Naive thymus-derived CD8-positive, alpha-beta T cell (primary cell): Measurements from ENCODE around the gene PABPN1. TPM values are rescaled to one million over a fixed set of nuclear protein-coding genes. Genes with fewer than 3 reads are reported as not detected.
A peak's percentile ranks its signal among the peaks of the same experiment; 100 is the strongest.

ENCODE experiments used
- ATAC-seq, 2 donors: fragments of 150-1000 bp; cut with Tn5 transposase in 1 of 2; sonication (Bioruptor Pico), chemical (Tn5 transposase) in 1 of 2; 1 replicate in 1 of 2; 2 replicates in 1 of 2; pipeline ENCODE4 v1.10.0; 2021; ENCODE audit warnings: mild to moderate bottlenecking in 2 of 2, moderate library complexity in 2 of 2
- POLR2A ChIA-PET: fragments of 350-600 bp; sonication (Branson Sonifier 250); formaldehyde crosslinking; loops from one replicate; lab custom pipeline; 2021; ENCODE audit warnings: antibody characterized with exemption; lab: Charles Lee
- DNase-seq, 10 donors: peaks; one replicate each; pipeline versions ENCODE4 v3.0.0 to v3.0.0-alpha.2; 2020 to 2022
- H3K27ac Mint-ChIP-seq, 10 donors: one replicate each; pipeline ENCODE4 v1.8.0; 2020 to 2022; ENCODE audit warnings: mild to moderate bottlenecking in 10 of 10, mixed read lengths in 10 of 10, moderate library complexity in 4 of 10, inconsistent platforms in 1 of 10
- H3K27me3 Mint-ChIP-seq, 5 donors: one replicate each; pipeline ENCODE4 v1.8.0; 2021 to 2022; ENCODE audit warnings: mixed read lengths in 5 of 5
- H3K36me3 Mint-ChIP-seq, 3 donors: one replicate each; pipeline ENCODE4 v1.8.0; 2020 to 2022; ENCODE audit warnings: mixed read lengths in 3 of 3, mild to moderate bottlenecking in 2 of 3, inconsistent platforms in 1 of 3
- H3K4me1 Mint-ChIP-seq, 4 donors: one replicate each; pipeline ENCODE4 v1.8.0; 2021 to 2022; ENCODE audit warnings: mixed read lengths in 4 of 4
- H3K4me3 Mint-ChIP-seq, 10 donors: one replicate each; pipeline ENCODE4 v1.8.0; 2020 to 2022; ENCODE audit warnings: mild to moderate bottlenecking in 10 of 10, mixed read lengths in 10 of 10, moderate library complexity in 6 of 10, inconsistent platforms in 1 of 10
- H3K9me3 Mint-ChIP-seq, 9 donors: one replicate each; pipeline ENCODE4 v1.8.0; 2020 to 2022; ENCODE audit warnings: mixed read lengths in 9 of 9, mild to moderate bottlenecking in 3 of 9, inconsistent platforms in 1 of 9, moderate library complexity in 1 of 9
- polyA plus RNA-seq, 3 donors: library from polyadenylated mRNA; unstranded; fragments of 300-500 nt; fragmentation: Illumina TruSeq; gene quantifications; one replicate each; pipeline ENCODE4 v1.2.3, GENCODE V29; 2021
- total RNA-seq, 8 experiments: library from RNA in 2 of 8; stranded (reverse) in 2 of 8; gene quantifications; one replicate each; pipeline ENCODE4 v1.2.3 and lab custom pipeline; 2021 to 2026

Gene PABPN1
- total and polyA plus RNA-seq, 5 experiments from 2014 or later, result 84.3 to 218 (median 96.9) TPM

- POLR2A ChIA-PET, result no interaction called here
- H3K27me3 Mint-ChIP-seq, result peaks cover 2 to 31% (median 16%) of the 10 kb centered on the region in 5 donors
- no peak for DNase-seq
Measured at GRCh38 chr14:23339506-23340268, 18.4 kb downstream of the PABPN1 start.

GRCh38 chr14:23344481-23344880, 23.2 kb downstream of the PABPN1 start:
- POLR2A ChIA-PET, result no interaction called here
- Mint-ChIP-seq H3K27me3 (peaks cover 0 to 7% (median 0%) of the 10 kb centered on the region in 5 donors), H3K9me3 (peaks cover 0 to 3% (median 0%) of the 10 kb centered on the region in 9 donors), H3K4me1 (peaks cover 0 to 3% (median 0%) of the 10 kb centered on the region in 4 donors), H3K27ac (peak overlapping the region in 1 of 10 donors; percentile 47), H3K4me3 (no peak overlapping the region), H3K36me3 (no peaks in the 10 kb centered on the region)
- DNase-seq, result no peak
- ATAC-seq, result no peak

More at GRCh38 chr14:23339506-23340268, 18.4 kb downstream of the PABPN1 start:
- Mint-ChIP-seq H3K36me3 (no peaks in the 10 kb centered on the region), H3K4me1 (no peaks in the 10 kb centered on the region), H3K4me3 (no peak overlapping the region), H3K27ac (no peak overlapping the region), H3K9me3 (peaks cover 0 to 3% (median 0%) of the 10 kb centered on the region in 9 donors)
- no peak for ATAC-seq

GRCh38 chr14:23345987-23346692, 24.9 kb downstream of the PABPN1 start:
- Mint-ChIP-seq H3K9me3 (no peaks in the 10 kb centered on the region), H3K4me1 (peaks cover 2 to 11% (median 5%) of the 10 kb centered on the region in 4 donors), H3K27me3 (peaks cover 0 to 21% (median 10%) of the 10 kb centered on the region in 5 donors), H3K27ac (peak overlapping the region in 3 of 10 donors; percentile 41 to 74 (median 63)), H3K4me3 (no peak overlapping the region), H3K36me3 (peaks cover 0 to 4% (median 0%) of the 10 kb centered on the region in 3 donors)
- no peak for DNase-seq
- no peak for ATAC-seq
- POLR2A ChIA-PET, result no interaction called here

GRCh38 chr14:23346693-23347405, 25.6 kb downstream of the PABPN1 start:
- H3K27ac Mint-ChIP-seq, result no peak overlapping the region
- POLR2A ChIA-PET, result interaction anchor here (0.6 kb wide), 1 partner anchor 88 kb away, joined by 3 read pairs; no protein-coding TSS in a partner anchor
- no peaks in the 10 kb centered on the region for H3K9me3 Mint-ChIP-seq
- peaks cover 0 to 4% (median 0%) of the 10 kb centered on the region in 3 donors for H3K36me3 Mint-ChIP-seq
- no peak for DNase-seq
- H3K4me3 Mint-ChIP-seq, result no peak overlapping the region
- ATAC-seq, result no peak
- peaks cover 6 to 13% (median 9%) of the 10 kb centered on the region in 4 donors for H3K4me1 Mint-ChIP-seq
- peaks cover 0 to 26% (median 12%) of the 10 kb centered on the region in 5 donors for H3K27me3 Mint-ChIP-seq

- Mint-ChIP-seq H3K4me3 (no peak overlapping the region), H3K27me3 (peaks cover 0 to 26% (median 11%) of the 10 kb centered on the region in 5 donors), H3K27ac (peak overlapping the region in 2 of 10 donors; percentile 5 to 40), H3K4me1 (peaks cover 7 to 13% (median 10%) of the 10 kb centered on the region in 4 donors), H3K36me3 (peaks cover 0 to 4% (median 0%) of the 10 kb centered on the region in 3 donors), H3K9me3 (no peaks in the 10 kb centered on the region)
- DNase-seq (no peak), ATAC-seq (no peak)
- POLR2A ChIA-PET, result interaction anchor here (0.6 kb wide), 1 partner anchor 89 kb away, joined by 3 read pairs; no protein-coding TSS in a partner anchor
Measured at GRCh38 chr14:23347406-23348296, 26.4 kb downstream of the PABPN1 start.

- H3K4me1 Mint-ChIP-seq, result peaks cover 13 to 18% (median 15%) of the 10 kb centered on the region in 4 donors
- H3K27ac Mint-ChIP-seq, result no peak overlapping the region
- POLR2A ChIA-PET, result no interaction called here
Measured at GRCh38 chr14:23348297-23348655, 27.0 kb downstream of the PABPN1 start.

GRCh38 chr14:23349156-23349845, 28.0 kb downstream of the PABPN1 start:
- peaks cover 15 to 21% (median 18%) of the 10 kb centered on the region in 4 donors for H3K4me1 Mint-ChIP-seq
- H3K27me3 Mint-ChIP-seq, result peaks cover 0 to 38% (median 12%) of the 10 kb centered on the region in 5 donors
- ATAC-seq (no peak), DNase-seq (no peak)
- H3K36me3 Mint-ChIP-seq, result peaks cover 0 to 4% (median 0%) of the 10 kb centered on the region in 3 donors
- POLR2A ChIA-PET, result interaction anchor here (0.7 kb wide), 1 partner anchor 16 kb away, joined by 3 read pairs; no protein-coding TSS in a partner anchor
- peak overlapping the region in 2 of 10 donors; percentile 2 to 42 for H3K27ac Mint-ChIP-seq
- H3K4me3 Mint-ChIP-seq, result peak overlapping the region in 3 of 10 donors; percentile 4 to 45 (median 12)
- H3K9me3 Mint-ChIP-seq, result no peaks in the 10 kb centered on the region

More at GRCh38 chr14:23348297-23348655, 27.0 kb downstream of the PABPN1 start:
- H3K27me3 Mint-ChIP-seq, result peaks cover 0 to 27% (median 11%) of the 10 kb centered on the region in 5 donors
- H3K36me3 Mint-ChIP-seq, result peaks cover 0 to 4% (median 0%) of the 10 kb centered on the region in 3 donors
- H3K4me3 Mint-ChIP-seq, result no peak overlapping the region
- ATAC-seq (no peak), DNase-seq (no peak)
- no peaks in the 10 kb centered on the region for H3K9me3 Mint-ChIP-seq

GRCh38 chr14:23351681-23352505, 30.6 kb downstream of the PABPN1 start:
- H3K4me1 Mint-ChIP-seq, result peaks cover 15 to 21% (median 18%) of the 10 kb centered on the region in 4 donors
- H3K36me3 Mint-ChIP-seq, result peaks cover 0 to 4% (median 0%) of the 10 kb centered on the region in 3 donors
- peak in 3 of 10 donors; percentile 8 to 20 (median 12) for DNase-seq
- H3K27ac Mint-ChIP-seq, result peak overlapping the region in 5 of 10 donors; percentile 7 to 75 (median 58)
- POLR2A ChIA-PET, result interaction anchor here (1.0 to 4.5 kb wide), 3 partner anchors 10 to 30 kb away, joined by 3 to 25 read pairs (median 3); partner anchors contain the start of gene PABPN1
- no peaks in the 10 kb centered on the region for H3K9me3 Mint-ChIP-seq
- H3K27me3 Mint-ChIP-seq, result peaks cover 3 to 51% (median 12%) of the 10 kb centered on the region in 5 donors
- ATAC-seq, result peak; percentile 6 to 45
- peak overlapping the region; percentile 75 to 91 (median 86) for H3K4me3 Mint-ChIP-seq

GRCh38 chr14:23352506-23353432, 31.5 kb downstream of the PABPN1 start, which contains the start of gene SLC22A17:
Gene SLC22A17 (minus strand): TSS chr14:23352887.
- Mint-ChIP-seq H3K4me3 (peak within 1 kb of the TSS; percentile 75 to 91 (median 86)), H3K4me1 (peaks cover 15 to 21% (median 18%) of the 10 kb centered on the region in 4 donors), H3K27ac (peak within 1 kb of the TSS in 8 of 10 donors; percentile 41 to 90 (median 78)), H3K9me3 (no peaks in the 10 kb centered on the region), H3K36me3 (peaks cover 0 to 4% (median 0%) of the 10 kb centered on the region in 3 donors), H3K27me3 (peaks cover 3 to 51% (median 12%) of the 10 kb centered on the region in 5 donors)
- ATAC-seq (peak; percentile 93 to 95), DNase-seq (peak; percentile 38 to 83 (median 70))
- POLR2A ChIA-PET, result interaction anchor here (1.0 to 4.5 kb wide), 3 partner anchors 9 to 31 kb away, joined by 3 to 25 read pairs (median 3); partner anchors contain the start of gene PABPN1
